ENCODE results near the gene DNAJA2. TPM values are rescaled to one million over a fixed set of nuclear protein-coding genes. Genes with fewer than 3 reads are reported as not detected.

DNAJA2 gene
- total RNA-seq, 3 donors from 2014 or later (not counting 1 experiment from before 2014, with no cell fraction given) = 71.8 to 83.2 (median 74.5) TPM

DNA sequence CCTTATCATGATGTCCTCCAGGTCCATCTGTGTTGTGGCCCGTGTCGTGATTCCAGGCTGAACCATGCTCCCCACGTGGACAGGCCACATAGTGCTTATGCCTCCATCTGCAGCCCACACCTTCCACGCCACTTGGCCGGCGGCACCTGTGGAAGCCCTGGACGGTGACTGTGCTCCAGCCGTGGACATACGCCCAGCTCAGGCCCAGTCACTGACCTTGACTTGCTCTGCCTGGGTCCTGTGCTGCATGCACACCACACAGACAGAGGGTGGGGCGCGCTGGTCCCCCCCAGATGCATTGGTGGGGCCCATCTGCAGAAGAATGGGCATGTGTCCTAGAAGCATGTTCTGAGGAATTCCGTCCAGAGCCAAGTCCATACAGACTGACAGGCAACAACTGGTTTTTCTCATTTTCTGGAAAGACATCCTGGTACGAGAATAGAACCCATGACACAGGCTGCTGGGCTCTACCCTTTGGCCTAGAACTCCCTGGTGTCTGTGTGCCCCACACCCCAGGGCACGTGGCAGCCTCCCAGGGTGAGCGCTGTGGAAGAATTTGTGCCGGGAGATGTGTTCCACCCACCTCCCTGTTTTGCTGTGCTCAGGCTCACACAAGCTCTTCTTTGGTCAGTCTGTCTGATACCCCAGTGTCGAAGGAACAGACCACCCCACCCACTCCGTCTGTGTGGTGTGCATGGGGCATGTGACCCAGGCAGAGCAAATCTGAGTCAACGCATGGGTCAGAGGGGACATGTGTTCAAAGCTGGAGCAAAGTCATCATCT is 49.8 kb downstream of the DNAJA2 start:
- DNase-seq = no peak
- 93% methylated on average over 19 of the region's 19 CpGs for WGBS (ENCODE audit: insufficient coverage)
- Mint-ChIP-seq H3K4me3 (no peak overlapping the region), H3K4me1 (no peaks in the 10 kb centered on the region), H3K27ac (no peak overlapping the region), H3K27me3 (ENCODE audit: low read depth in 2 of 2) (no peaks in the 10 kb centered on the region), H3K36me3 (no peaks in the 10 kb centered on the region), H3K9me3 (no peaks in the 10 kb centered on the region)
- no peak overlapping the region for H3K27ac ChIP-seq (ENCODE audit: low read length)
- H3K4me3 ChIP-seq (ENCODE audit: low read length) = no peak overlapping the region
- ATAC-seq = no peak
- no peaks in the 10 kb centered on the region for H3K36me3 ChIP-seq (ENCODE audit: control insufficient read depth, insufficient read depth, low read length)
- H3K27me3 ChIP-seq (ENCODE audit: control insufficient read depth, insufficient read depth, low read length) = no peaks in the 10 kb centered on the region
- no peaks in the 10 kb centered on the region for H3K9me3 ChIP-seq (ENCODE audit: control insufficient read depth, insufficient read depth, low read length)
- TF ChIP-seq, protein P1, sequence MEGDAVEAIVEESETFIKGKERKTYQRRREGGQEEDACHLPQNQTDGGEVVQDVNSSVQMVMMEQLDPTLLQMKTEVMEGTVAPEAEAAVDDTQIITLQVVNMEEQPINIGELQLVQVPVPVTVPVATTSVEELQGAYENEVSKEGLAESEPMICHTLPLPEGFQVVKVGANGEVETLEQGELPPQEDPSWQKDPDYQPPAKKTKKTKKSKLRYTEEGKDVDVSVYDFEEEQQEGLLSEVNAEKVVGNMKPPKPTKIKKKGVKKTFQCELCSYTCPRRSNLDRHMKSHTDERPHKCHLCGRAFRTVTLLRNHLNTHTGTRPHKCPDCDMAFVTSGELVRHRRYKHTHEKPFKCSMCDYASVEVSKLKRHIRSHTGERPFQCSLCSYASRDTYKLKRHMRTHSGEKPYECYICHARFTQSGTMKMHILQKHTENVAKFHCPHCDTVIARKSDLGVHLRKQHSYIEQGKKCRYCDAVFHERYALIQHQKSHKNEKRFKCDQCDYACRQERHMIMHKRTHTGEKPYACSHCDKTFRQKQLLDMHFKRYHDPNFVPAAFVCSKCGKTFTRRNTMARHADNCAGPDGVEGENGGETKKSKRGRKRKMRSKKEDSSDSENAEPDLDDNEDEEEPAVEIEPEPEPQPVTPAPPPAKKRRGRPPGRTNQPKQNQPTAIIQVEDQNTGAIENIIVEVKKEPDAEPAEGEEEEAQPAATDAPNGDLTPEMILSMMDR (IDR thresholded peaks at IDR 0.05) = no peak
- intact Hi-C loops (cut with micrococcal nuclease) = no loop called here
- no peaks in the 10 kb centered on the region for H3K4me1 ChIP-seq (ENCODE audit: control insufficient read depth, insufficient read depth, low read length)

DNA sequence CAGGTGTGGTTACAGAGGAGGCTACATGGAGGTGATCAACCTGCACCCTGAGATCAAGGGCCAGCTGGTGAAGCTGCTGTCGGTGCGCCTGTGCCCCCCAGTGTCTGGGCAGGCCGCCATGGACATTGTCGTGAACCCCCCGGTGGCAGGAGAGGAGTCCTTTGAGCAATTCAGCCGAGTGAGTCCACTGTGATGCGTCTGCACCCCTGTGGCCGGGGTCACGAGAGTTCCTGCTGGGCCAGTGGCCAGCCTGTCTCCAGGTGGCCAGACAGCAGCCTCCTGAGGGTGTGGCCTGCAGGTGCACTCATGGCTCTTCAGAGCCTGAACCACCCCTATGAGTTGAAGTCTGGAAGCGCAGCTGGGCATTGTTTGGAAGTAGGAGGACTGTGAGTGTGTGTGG is 51.2 kb downstream of the DNAJA2 start:
- intact Hi-C loops (cut with micrococcal nuclease) = no loop called here
- 96% methylated on average over 10 of the region's 10 CpGs for WGBS (ENCODE audit: insufficient coverage)
- ATAC-seq (no peak), DNase-seq (no peak)
- H3K27me3 ChIP-seq (ENCODE audit: control insufficient read depth, insufficient read depth, low read length) = no peaks in the 10 kb centered on the region
- Mint-ChIP-seq H3K27me3 (ENCODE audit: low read depth in 2 of 2) (no peaks in the 10 kb centered on the region), H3K4me3 (no peak overlapping the region), H3K9me3 (no peaks in the 10 kb centered on the region), H3K36me3 (no peaks in the 10 kb centered on the region), H3K4me1 (no peaks in the 10 kb centered on the region), H3K27ac (no peak overlapping the region)
- TF ChIP-seq, protein P1 (IDR thresholded peaks at IDR 0.05) = no peak
- H3K4me1 ChIP-seq (ENCODE audit: control insufficient read depth, insufficient read depth, low read length) = peaks cover 6% of the 10 kb centered on the region
- no peaks in the 10 kb centered on the region for H3K36me3 ChIP-seq (ENCODE audit: control insufficient read depth, insufficient read depth, low read length)
- no peak overlapping the region for H3K27ac ChIP-seq (ENCODE audit: low read length)
- H3K4me3 ChIP-seq (ENCODE audit: low read length) = no peak overlapping the region
- H3K9me3 ChIP-seq (ENCODE audit: control insufficient read depth, insufficient read depth, low read length) = no peaks in the 10 kb centered on the region

DNA sequence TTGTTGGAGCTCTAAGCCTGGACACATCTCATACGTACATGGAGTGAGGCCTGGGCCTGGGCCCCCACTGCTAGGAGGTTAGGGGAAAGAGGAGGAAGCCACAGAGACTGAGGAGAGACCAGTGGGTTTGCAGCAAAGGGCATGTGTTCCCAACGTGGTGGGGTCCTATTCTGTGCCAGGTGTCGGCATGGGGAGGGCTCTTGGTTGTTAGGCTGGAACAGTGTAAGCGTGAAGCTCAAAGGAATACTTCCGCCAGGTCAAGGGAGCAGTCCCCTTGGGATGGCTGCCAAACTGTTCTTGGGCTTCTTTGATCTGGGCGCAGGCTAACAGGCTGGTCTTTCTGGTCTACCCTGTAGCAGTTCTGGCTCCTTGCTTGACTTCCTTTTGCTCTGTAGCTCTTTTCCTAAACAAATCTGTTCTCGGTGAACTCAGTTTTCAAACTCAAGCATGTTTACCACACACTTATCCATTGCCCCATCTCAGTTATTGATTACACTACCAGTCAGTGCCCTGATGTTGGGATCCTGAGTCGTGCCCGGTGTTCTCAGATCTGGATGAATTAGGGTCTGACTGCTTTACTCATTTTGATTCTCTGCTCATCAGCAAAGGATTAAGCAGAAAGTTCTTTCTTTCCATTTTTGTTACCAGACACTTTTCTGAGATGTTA is 52.9 kb downstream of the DNAJA2 start:
- Histone ChIP-seq H3K9me3 (ENCODE audit: control insufficient read depth, insufficient read depth, low read length) (no peaks in the 10 kb centered on the region), H3K4me1 (ENCODE audit: control insufficient read depth, insufficient read depth, low read length) (peaks cover 10% of the 10 kb centered on the region), H3K27ac (ENCODE audit: low read length) (no peak overlapping the region), H3K36me3 (ENCODE audit: control insufficient read depth, insufficient read depth, low read length) (no peaks in the 10 kb centered on the region), H3K27me3 (ENCODE audit: control insufficient read depth, insufficient read depth, low read length) (no peaks in the 10 kb centered on the region), H3K4me3 (ENCODE audit: low read length) (no peak overlapping the region)
- intact Hi-C loops (cut with micrococcal nuclease) = no loop called here
- ATAC-seq = no peak
- TF ChIP-seq, protein P1 (IDR thresholded peaks at IDR 0.05) = no peak
- no peak overlapping the region for H3K4me3 Mint-ChIP-seq
- WGBS (ENCODE audit: insufficient coverage) = 72% methylated on average over 9 of the region's 9 CpGs
- H3K4me1 Mint-ChIP-seq = no peaks in the 10 kb centered on the region
- no peak overlapping the region for H3K27ac Mint-ChIP-seq
- H3K9me3 Mint-ChIP-seq = no peaks in the 10 kb centered on the region
- DNase-seq = no peak
- no peaks in the 10 kb centered on the region for H3K36me3 Mint-ChIP-seq
- no peaks in the 10 kb centered on the region for H3K27me3 Mint-ChIP-seq (ENCODE audit: low read depth in 2 of 2)

Measured in natural killer cell (primary cell).